SIG-M5 treated with dmso at 0.1 percent for 504 hours (cell line): ENCODE results near the gene ABTB1.
"Not testable (repeated sequence)": the region's sequence is repeated elsewhere in the genome, so short reads cannot be mapped to it uniquely, and the experiment has no call there.

Experiments
- DNase-seq: peaks from one replicate; lab custom pipeline; 2025; ENCODE audit not compliant: unreplicated experiment; lab: John Stamatoyannopoulos, UW

ABTB1 gene

DNA sequence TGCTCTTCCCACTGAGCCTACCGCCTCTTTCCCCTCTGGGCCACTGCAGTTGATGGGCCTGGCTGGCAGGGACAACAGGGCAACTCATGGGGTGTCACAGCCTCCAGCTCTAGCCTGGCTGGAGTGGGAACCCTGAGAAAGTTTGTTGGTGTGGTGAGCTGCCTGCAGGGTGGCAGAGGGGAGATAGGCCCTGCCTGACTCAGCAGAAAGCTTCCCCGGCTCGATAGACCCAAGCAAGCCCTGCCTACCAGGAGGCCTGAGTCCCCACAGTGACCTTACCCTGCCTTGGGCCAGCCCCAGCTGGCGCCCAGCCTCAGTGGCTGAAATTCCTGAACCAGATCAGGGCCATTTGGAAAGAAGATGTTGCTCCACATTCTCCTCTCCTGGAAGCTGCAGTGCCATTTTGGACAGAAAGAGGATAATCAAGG, 29.4 kb downstream of the ABTB1 start:
- DNase-seq: no peak

DNA sequence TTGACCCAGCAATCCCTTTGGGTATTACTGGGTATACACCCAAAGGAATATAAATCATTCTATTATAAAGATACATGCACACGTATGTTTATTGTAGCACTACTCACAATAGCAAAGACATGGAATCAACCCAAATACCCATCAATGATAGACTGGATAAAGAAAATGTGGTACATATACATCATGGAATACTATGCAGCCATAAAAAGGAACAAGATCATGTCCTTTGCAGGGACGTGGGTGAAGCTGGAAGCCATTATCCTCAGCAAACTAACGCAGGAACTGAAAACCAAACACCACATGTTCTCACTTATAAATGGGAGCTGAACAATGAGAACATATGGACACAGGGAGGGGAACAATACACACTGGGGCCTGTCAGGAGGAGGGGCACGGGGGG, 32.1 kb downstream of the ABTB1 start:
- not testable (repeated sequence) for DNase-seq

DNA sequence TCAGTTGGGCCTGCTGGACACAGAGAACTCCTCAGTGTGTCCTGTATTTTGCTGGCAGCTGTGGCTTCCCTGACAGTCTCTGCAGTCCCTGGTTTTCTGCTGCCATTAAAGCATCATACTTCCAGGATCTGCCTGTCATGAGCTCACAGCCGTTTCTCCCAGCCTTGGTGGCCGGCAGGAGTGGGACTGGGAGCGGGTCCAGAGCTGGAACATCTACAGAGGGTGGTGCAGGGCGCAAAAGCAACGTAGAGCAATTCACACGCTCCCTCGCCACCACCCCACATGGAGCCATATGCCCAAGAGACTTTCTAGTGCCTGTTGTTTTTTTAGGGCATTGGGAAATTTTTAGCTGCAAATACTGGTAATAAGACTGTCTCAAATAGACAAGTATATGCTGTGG, 33.6 kb downstream of the ABTB1 start:
- no peak for DNase-seq

DNA sequence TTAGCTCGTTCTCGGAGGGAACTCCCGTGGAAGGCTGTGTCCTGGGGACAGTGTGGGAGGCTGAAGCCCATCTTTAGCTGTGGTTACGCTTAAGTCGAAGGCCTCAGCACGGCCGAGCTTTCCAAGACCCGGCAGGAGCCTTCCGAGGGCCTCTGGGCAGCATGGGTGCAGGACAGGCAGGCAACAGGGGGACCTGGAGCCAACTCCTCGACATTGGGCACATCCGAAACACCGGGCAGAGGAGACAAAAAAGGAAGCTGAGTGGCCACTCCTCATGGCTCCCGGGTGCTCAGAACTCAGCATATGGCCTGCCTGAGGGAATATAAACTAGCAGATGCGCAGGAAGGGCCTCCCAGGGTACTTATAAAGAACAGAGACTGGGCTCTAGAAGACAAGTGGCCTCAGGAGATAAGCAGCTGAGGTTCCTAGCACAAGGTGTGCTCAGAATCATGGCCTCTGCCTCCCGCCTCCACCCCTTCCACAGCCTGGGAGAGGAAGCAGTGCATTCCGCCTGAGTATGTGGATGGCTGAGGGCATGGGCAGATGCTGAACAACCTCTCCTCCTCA, 34.1 kb downstream of the ABTB1 start:
- DNase-seq: no peak

DNA sequence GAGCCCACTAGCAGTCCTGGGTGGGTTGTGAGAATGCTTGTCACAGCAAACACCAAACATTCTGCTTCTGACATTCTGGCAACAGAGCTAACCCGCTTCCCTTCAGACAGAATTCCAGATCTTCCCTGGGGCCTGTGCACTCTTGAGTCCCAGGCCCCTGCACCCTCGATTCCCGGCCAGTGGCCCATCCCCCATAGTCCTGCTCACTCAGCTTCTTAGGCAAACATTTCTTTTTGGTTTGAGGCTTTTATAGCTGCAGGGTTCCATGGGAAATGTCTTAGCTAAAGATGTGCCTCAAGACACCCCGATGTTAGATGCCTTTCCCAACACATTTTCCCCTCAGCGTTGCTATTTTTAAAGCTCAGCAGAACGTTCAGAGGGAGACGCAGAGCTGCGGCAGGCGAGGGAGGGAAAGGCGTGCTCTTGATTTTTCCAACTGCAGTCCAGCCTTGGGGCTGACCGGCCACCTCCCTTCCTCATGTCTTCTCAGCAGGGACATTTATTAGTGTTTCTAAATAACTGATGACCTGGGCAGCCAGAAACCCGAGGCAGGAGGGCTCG, 35.2 kb downstream of the ABTB1 start:
- DNase-seq: no peak

DNA sequence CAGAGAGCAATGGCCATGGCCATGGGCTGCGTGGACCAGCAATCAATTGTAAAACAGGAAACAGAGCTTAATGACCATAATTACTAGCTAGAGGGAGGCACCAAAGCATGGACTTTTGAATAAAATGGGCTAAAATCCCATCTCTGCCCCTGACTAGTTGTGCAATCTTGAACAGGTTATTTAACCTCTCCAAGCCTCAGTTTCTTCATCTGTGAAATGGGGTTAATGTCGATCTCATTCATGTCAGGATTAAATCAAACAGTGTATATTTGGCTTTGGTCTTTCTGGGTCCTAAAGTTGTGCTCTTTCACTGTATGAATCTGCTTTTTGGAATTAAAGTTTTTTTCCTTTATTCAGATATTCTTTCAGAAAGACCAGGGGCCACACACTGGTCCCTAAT, 36.1 kb downstream of the ABTB1 start:
- DNase-seq: no peak

DNA sequence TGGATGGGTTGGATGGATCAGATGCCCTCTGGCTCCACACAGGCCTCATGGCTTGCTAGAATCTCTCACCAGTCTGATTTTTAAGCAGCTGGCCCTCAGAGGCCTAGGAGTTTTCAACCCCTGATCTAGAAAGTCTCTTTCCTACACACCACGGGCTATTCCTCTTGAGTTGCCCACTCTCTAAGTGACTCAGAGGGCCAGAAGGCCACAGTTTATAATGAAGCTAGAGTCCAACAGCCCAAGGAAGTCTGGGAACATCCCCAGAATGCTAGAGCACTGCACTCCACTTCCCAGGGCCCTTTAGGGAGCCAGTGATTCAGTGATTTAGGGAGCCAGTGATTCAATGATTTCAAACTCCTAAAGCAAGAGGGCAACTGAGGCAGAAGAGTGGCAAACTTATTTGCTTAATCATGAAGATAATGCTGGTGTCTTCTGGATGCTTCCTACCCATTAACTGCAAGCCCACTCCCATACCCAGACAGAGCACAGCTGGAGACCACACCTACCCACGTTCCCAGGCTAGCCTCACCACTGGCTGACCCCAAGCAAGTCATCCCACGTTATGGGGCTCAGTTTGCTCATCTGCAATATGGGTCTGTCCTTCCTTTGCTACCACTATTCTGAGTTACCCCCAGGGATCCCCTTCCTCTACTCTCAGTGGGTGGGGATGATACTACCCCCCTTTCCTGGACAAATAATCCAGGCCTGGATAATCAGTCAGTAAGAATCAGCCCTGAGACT, 36.7 kb downstream of the ABTB1 start:
- DNase-seq: no peak

DNA sequence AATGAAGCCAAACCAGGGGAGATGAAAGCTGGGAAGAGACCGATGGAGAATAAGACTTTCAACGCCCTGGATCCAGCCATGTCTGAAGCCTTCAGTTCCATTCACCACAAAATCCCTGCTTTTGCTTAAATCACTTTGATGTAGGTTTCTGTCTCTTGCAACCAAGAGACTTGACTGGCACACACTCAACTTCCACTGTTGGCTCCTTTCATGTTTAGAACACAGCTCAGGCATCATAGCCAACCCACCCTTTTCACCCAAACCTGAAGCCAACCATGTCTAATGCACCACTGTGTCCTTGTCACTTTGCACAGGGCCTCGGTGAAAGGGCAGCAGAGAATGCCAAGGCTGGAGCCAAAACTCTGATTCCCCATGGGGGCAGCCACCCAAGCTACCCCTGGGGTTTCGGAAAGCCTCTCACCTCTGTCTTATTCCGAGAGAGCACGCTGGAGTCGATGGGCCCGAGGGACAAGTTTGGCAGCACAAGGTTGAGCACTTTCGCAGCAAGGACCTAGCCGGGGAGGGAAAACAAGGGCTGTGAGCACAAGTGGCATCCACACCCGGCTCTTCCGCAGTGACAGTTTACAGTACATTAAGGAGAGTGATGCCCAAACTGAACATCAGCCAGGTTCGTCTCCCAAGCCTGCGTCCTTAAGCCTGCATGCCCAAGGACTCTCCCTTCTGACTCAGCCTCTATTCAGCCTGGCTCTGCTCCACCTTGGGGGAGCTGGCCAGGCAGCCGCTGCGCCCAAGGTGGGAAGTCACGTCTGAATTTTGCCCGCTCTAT, 37.6 kb downstream of the ABTB1 start:
- no peak for DNase-seq

DNA sequence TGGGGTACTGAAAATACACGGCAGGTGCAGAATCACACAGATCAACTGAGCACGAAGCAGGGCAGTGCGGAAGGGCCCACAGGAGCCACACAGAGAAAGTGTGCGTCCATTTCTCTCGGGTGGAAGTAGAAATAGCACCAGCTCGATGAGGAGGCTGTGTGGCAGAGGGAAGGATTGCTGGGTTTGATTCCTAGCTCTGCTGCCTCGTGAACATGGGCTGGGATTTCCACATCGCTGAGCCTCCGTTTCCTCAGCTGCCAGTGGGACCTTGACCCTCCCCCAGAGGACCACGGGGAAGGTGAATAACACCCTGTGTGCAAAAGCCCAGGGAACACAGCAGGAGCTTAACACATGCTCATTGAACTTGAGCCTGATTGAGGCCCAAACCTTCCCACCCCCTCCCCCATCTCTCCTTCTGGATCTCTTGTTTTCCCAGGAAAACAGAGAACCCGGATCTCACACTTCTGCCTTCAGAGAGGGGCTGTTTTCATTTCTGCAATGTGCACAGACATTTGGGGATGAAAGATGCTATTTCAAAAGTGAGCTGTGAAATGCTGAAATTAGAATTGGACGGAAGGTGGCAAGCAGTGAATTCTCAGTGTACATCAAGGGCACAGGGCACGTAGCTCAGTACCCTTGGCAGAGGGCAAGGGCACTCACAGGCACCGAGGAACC, 38.4 kb downstream of the ABTB1 start:
- DNase-seq: no peak

DNA sequence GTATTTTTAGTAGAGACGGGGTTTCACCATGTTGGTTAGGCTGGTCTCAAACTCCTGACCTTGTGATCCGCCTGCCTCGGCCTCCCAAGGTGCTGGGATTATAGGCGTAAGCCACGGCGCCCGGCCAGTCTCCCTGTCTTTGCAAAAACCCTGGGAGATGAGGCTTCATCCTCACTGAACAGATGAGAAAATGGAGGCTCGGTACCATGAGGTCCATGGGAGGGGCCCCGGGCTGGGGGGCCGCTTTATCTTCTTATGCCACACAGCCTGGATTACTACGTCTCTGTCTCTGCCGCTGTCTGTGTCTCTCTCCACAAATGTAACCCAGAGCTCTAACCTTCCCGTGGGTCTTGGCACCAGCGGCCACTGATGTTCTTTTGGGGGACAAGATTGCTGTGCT, 39.1 kb downstream of the ABTB1 start:
- DNase-seq: no peak

DNA sequence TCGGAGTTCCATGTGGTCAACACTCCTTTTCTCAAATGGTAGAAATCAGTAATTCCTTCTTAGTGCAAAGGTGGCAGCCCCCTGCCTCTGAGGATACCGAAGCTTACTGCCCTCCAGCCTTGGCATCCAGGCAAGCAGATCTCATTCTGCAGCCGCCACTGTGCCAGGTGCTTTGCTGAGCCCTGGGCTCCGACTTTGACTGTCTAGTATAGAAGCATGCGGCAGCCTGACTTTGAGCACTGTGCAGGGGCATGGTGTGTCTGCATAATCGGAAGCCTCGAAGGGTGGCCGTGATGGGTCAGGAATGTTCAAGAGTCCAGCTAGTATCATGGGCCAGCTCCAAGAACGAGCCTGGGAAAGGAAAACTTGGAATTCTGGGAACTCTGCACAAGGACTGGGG, 39.7 kb downstream of the ABTB1 start:
- no peak for DNase-seq

DNA sequence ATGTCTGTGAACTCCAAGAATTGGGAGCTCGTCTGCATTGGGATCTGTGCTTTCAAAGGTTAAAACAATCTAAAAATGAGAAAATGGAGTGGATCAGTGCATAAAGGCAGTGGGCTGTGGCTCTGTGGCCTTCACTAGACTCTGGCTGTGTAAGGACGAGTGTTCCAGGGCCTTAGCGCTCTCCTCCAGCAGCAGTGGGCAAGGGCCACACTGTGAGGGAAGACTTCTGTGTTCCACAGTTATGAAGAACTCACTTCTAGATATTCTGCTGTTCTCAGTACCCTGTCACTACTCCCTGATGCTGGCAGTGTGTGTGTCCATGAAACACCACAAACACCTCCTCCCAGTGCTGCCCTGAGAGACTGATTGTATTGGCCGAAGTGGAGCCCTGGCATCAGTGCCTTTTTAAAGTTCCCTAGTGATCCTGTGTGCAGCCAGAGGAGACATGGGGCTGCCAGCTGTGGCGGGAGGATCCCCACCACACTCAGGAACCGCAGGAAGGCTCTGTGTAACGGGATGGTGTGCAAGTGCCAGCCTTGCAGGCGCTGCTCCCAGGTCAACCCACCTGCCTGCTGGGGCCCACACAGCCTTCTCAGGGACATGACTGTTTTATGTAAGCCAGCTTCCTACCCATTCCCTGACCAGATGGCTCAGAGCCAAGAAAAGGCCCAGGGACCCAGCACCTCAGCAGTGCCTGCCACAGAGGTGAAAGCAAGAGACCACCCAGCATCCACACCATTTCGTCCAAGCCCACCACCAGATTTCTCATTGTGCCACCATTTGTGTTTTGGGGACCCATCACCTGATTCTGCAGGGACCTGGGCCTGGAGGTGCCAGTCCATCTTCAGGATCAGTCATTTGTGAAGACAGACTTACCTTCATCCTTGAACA, 40.4 kb downstream of the ABTB1 start:
- no peak for DNase-seq

DNA sequence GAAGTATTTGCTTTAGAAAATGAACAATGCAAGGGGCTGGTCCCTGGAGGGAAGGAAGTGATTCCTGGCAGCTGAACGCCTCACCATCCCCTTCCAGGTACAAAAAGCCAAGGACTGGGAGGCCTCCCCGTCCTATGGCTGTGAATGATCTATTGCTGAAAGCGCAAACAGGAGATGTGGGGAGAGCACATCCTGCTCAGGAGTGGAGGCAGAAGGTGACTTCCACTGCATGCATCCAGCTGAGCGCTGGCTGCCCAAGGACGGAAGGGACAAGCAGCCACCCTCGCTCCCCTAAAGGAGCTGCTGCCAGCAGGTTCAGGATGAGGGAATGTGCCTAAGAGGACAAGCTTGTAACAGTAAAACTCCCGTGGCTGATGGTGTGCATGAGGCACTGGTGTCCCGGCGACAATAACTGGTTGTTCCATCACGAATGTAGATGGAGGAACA, 41.4 kb downstream of the ABTB1 start:
- no peak for DNase-seq

DNA sequence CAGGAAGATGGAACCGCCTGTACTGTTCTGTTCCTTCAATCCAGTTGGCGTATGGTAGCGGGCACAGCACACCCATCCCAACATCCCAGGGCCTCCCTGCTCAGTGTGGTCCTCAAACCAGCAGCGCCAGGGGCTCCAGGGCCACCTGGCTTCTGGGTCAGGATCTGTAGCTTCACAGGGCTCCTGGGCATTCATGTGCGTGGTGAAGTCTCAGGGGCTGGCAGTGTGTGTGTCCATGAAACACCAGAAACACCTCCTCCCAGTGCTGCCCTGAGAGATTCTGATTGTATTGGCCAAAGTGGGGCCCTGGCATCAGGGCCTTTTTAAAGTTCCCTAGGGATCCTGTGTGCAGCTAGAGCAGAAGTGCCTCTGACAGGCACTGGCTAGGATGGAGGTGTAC, 42.1 kb downstream of the ABTB1 start:
- no peak for DNase-seq

DNA sequence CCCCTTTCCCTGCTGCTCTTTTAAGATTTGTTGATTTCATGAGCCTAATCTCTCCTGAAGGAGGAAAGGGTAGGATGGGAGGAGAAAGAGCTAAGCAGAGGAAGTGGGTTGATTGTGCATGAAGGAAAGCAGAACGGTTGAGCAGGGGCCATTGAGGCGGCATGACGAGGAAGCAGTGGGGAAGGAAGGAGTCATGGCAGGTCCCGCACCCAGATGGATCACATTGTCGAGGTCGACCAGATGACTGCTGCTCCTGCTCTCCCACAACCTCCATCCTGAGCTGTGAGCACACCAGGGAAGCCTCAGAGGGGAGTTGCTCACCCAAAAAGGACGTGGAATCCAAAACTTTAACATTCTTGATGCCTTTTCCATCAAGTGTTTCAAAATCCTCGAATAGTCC, 42.8 kb downstream of the ABTB1 start:
- DNase-seq: no peak

DNA sequence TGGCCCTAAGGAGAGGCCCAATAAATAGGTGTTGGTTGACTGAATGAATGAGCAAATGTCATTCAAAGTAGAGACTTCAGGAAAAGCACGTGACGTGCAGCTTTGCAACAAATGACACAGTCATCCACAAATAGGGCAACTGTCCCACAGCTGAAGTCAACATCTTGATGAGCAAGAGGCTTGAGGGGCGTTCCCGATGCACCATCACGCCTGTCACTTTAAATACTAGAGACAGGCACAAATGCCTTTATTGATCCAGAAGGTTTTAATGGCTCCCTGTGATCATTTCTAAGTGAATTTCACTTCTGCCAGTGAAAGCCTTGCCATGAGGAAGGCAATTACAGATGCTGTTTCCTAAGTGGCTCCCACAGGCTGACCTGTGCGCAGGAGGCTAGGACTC, 43.6 kb downstream of the ABTB1 start:
- no peak for DNase-seq

DNA sequence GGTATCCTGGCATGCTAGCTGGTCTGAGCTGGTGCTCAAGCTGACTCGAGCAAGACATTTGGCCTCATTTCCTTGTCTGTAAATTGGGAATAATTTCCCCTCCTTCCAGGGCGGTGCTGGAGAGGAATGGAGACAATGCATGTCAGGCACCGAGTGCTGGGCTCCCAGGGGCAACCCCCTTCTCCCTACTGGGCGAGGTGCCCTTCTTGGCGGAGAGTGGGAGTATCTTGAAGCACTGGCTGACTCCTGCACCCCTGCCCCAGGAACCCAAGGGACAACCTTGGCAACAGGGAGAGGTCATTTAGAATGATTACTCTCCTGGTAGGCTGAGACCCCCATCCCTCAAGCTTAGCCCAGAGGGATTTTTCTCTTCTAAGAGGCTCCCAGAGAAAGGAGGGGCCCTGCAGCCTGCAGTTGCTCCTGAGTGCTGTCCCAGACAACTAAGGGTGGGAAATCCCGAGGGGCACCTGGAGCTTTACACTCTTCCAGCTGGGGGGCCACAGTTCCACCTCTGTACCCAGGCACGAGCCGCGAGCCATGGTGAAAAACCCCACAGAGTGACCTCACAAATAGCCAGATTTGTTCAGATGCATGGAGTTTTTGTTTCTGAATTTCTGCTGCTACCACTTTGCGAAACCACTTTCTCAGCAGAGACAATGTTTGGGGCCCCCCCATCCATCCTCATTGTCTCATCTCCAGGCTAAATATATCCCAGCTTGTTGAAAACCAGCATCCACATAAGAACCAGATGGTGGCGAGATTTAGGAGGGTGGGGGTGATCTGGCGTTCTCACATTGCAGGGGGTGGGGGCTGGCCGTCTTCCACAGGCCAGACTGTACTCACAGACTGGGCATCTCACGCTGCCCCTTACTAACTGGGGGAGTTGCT, 44.8 kb downstream of the ABTB1 start:
- DNase-seq: no peak

DNA sequence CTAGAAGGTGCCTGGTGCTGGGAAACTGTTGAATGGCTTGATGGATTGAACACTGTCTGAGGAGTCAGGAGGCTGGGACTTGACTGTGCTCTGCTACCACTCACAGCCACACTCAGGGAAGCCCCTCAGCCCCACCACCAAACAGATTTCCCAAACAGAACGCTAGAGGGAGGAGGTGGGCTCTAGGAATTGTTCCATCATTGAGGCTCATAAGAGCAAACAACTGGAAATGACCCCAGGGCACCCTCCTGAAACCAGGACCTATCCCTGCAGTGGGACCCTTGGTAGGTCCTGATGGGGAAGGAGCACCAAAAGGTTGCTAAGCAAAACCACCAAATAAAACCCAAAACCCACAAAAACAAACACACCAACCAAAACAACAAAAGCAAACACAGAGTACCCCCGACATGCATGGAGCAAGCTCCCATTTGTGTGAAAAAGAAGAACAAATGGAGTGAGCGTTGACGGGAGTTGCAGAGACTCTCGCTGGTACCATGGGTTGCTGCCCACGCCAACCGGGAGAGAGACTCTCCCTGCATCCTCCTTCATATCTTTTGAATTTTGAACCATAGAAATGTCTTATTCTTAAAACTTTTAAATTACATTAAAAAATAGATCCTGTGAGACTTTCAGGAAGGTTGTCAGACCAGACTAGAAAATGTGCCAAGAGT, 45.6 kb downstream of the ABTB1 start:
- no peak for DNase-seq

DNA sequence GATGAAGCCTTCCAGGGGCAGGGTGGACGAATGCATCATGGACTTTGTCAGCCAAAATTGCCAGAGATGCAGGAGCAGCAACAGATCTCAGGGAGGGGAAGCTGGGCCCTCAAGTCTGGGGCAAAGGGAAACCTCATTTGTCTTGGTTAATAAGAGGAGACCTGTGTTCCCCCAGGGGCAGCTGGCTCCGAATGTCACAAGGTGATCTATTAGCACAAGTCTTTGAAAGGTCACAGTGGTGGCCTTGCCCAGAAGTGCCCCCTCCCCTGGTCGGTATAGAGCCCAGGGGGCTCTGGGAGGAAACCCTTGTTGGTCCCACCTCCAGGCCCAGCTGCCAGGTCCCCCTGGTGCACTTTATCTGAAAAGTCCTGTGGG, 46.2 kb downstream of the ABTB1 start:
- DNase-seq: no peak
